HepG2 (cell line): ENCODE measurements around the gene TLR5. TPM values are rescaled to one million over a fixed set of nuclear protein-coding genes. Genes with fewer than 3 reads are reported as not detected.

Source experiments
- ASH2L ChIP-seq: fragments of 300-600, 200-600 bp; sonication (generic); IDR thresholded peaks from 2 replicates; pipeline ENCODE4 v1.7.0; 2017; ENCODE audit warnings: low read depth, mild to moderate bottlenecking, moderate library complexity, mixed read lengths, low read length; ENCODE audit not compliant: insufficient read length
- ETV6 ChIP-seq: sonication (generic); formaldehyde crosslinking; conservative IDR thresholded peaks from 2 replicates; pipeline ENCODE4 v1.4.0; 2020; ENCODE audit warnings: missing genetic modification reagents
- HHEX ChIP-seq: IDR thresholded peaks from 2 replicates; pipeline ENCODE4 v1.6.1; 2016; ENCODE audit warnings: control low read depth
- MEIS1 ChIP-seq: sonication (generic); formaldehyde crosslinking; IDR thresholded peaks from 2 replicates; pipeline ENCODE4 v1.9.0; 2021; ENCODE audit warnings: mild to moderate bottlenecking, missing genetic modification reagents, moderate library complexity, borderline replicate concordance
- MYNN ChIP-seq: sonication (generic); formaldehyde crosslinking; IDR thresholded peaks from 2 replicates; pipeline ENCODE4 v1.4.0; 2020; ENCODE audit warnings: mild to moderate bottlenecking, low read depth, missing genetic modification reagents
- MZF1 ChIP-seq: sonication (generic); formaldehyde crosslinking; IDR thresholded peaks from 2 replicates; pipeline ENCODE4 v1.8.1; 2023; ENCODE audit warnings: mild to moderate bottlenecking, missing genetic modification reagents, borderline replicate concordance
- NR3C1 ChIP-seq: sonication (generic); formaldehyde crosslinking; IDR thresholded peaks from 2 replicates; pipeline ENCODE4 v1.4.0; 2020; ENCODE audit warnings: missing genetic modification reagents
- PAF1 ChIP-seq: IDR thresholded peaks from 2 replicates; pipeline ENCODE4 v1.6.1; 2016; ENCODE audit warnings: missing genetic modification reagents, missing compliant biosample characterization
- PHF21A ChIP-seq: sonication (generic); formaldehyde crosslinking; IDR thresholded peaks from 2 replicates; pipeline ENCODE4 v1.5.0; 2020; ENCODE audit warnings: mild to moderate bottlenecking, missing genetic modification reagents
- SETDB1 ChIP-seq: sonication (generic); formaldehyde crosslinking; IDR thresholded peaks from 2 replicates; pipeline ENCODE4 v1.5.1; 2020; ENCODE audit warnings: missing genetic modification reagents, mild to moderate bottlenecking, borderline replicate concordance
- SRSF1 ChIP-seq: fragments of 200-400 bp; formaldehyde crosslinking; optimal IDR thresholded peaks from 2 replicates; pipeline ENCODE3; 2017; ENCODE audit warnings: mild to moderate bottlenecking, low read depth, low read length, moderate library complexity
- SRY ChIP-seq: sonication (generic); formaldehyde crosslinking; IDR thresholded peaks from 2 replicates; pipeline ENCODE4 v1.8.0; 2022; ENCODE audit warnings: mild to moderate bottlenecking, missing genetic modification reagents
- TARDBP ChIP-seq: sonication (generic); formaldehyde crosslinking; IDR thresholded peaks from 2 replicates; pipeline ENCODE4 v1.8.0; 2022; ENCODE audit warnings: mild to moderate bottlenecking, missing genetic modification reagents
- ZFYVE20 ChIP-seq: sonication (generic); formaldehyde crosslinking; IDR thresholded peaks from 2 replicates; pipeline ENCODE4 v1.8.0; 2023; ENCODE audit warnings: low read depth, mild to moderate bottlenecking, moderate library complexity, missing genetic modification reagents, borderline replicate concordance
- ZNF530 ChIP-seq: sonication (generic); formaldehyde crosslinking; IDR thresholded peaks from 2 replicates; pipeline ENCODE4 v1.5.0; 2020; ENCODE audit warnings: low read depth, mild to moderate bottlenecking, missing genetic modification reagents
- ZNF546 ChIP-seq: sonication (generic); formaldehyde crosslinking; conservative IDR thresholded peaks from 2 replicates; pipeline ENCODE4 v1.8.1; 2023; ENCODE audit warnings: mild to moderate bottlenecking, missing genetic modification reagents
- ZNF552 ChIP-seq: sonication (generic); formaldehyde crosslinking; IDR thresholded peaks from 2 replicates; pipeline ENCODE4 v1.9.0; 2022; ENCODE audit warnings: missing genetic modification reagents, mild to moderate bottlenecking, borderline replicate concordance
- ZNF570 ChIP-seq: sonication (generic); formaldehyde crosslinking; IDR thresholded peaks from 2 replicates; pipeline ENCODE4 v1.4.0; 2020; ENCODE audit warnings: mild to moderate bottlenecking, missing genetic modification reagents, borderline replicate concordance
- ZNF775 ChIP-seq: sonication (generic); formaldehyde crosslinking; IDR thresholded peaks from 2 replicates; pipeline ENCODE4 v1.4.0; 2020; ENCODE audit warnings: missing genetic modification reagents, mild to moderate bottlenecking, moderate library complexity, borderline replicate concordance
- polyA plus RNA-seq, 8 experiments: library from polyadenylated mRNA; depleted of rRNA in 3 of 8; stranded (reverse) in 7 of 8; unstranded in 1 of 8; fragments of >200 nt; fragmentation: Illumina TruSeq in 4 of 8; extraction: Trizol in 4 of 8; gene quantifications; 2 replicates each; pipeline versions ENCODE4 v1.2.1 to v1.2.3, GENCODE V29; 2011 to 2016; ENCODE audit warnings: low read depth in 4 of 8, missing spikeins in 1 of 8, mixed read lengths in 1 of 8; ENCODE audit not compliant: insufficient read depth in 1 of 8
- total RNA-seq, 5 experiments: library from RNA; depleted of rRNA; stranded (reverse); fragments of >200 nt; fragmentation: Illumina TruSeq; extraction: Trizol; gene quantifications; 2 replicates each; pipeline ENCODE4 v1.2.3, GENCODE V29; 2016; ENCODE audit warnings: low read depth in 1 of 5
- TF ChIP-seq, protein P1 (sequence below): sonication (generic); formaldehyde crosslinking; conservative IDR thresholded peaks from 2 replicates; pipeline ENCODE4 v1.8.0; 2022; ENCODE audit warnings: low read depth, missing genetic modification reagents
- TF ChIP-seq, protein P2 (sequence below): sonication (generic); formaldehyde crosslinking; IDR thresholded peaks from 2 replicates; pipeline ENCODE4 v1.4.0; 2020; ENCODE audit warnings: missing genetic modification reagents
- TF ChIP-seq, protein P3 (sequence below): sonication (generic); formaldehyde crosslinking; IDR thresholded peaks from 2 replicates; pipeline ENCODE4 v1.5.0; 2020; ENCODE audit warnings: missing genetic modification reagents

TLR5 gene
- total and polyA plus RNA-seq, 2 of the 13 experiments (the other 11 are each of a cell fraction or from before 2014, with no cell fraction given): not detected

DNA sequence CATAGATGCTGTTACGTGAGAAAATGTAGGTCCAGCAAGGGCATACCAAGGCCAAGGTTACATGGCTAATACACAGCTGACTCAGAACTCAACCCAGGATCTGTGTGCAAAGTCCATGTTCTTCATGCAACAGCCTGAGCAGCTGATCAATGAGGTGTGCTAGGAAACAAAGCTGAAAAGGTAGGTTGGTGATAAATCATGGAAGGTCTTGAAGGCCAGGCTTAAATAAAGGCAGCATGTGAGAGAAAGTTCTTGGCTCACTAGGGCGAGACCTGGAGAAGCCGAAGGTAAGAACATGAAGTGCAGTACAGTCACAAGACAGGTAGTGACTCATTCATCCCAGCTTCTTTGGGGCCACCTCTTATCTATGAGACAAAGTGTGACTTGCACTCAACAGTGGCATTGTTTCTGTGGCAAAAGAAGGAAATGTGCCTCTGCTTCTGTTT is 33.4 kb downstream of the TLR5 start (continued):
- no peak for TF ChIP-seq ZNF530 (CRISPR knock-in tag)
- TF ChIP-seq, protein P1, sequence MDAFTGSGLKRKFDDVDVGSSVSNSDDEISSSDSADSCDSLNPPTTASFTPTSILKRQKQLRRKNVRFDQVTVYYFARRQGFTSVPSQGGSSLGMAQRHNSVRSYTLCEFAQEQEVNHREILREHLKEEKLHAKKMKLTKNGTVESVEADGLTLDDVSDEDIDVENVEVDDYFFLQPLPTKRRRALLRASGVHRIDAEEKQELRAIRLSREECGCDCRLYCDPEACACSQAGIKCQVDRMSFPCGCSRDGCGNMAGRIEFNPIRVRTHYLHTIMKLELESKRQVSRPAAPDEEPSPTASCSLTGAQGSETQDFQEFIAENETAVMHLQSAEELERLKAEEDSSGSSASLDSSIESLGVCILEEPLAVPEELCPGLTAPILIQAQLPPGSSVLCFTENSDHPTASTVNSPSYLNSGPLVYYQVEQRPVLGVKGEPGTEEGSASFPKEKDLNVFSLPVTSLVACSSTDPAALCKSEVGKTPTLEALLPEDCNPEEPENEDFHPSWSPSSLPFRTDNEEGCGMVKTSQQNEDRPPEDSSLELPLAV (CRISPR knock-in tag): no peak
- no peak for TF ChIP-seq ZNF570 (CRISPR knock-in tag)
- peak; percentile 59 for TF ChIP-seq ASH2L
- no peak for TF ChIP-seq MYNN (CRISPR knock-in tag)
- TF ChIP-seq TARDBP (CRISPR knock-in tag): no peak
- peak; percentile 55; the same call in 1 of the 2 replicates for TF ChIP-seq HHEX (CRISPR knock-in tag)
- TF ChIP-seq PAF1 (CRISPR knock-in tag): no peak
- TF ChIP-seq MZF1 (CRISPR knock-in tag): no peak
- TF ChIP-seq, protein P2, sequence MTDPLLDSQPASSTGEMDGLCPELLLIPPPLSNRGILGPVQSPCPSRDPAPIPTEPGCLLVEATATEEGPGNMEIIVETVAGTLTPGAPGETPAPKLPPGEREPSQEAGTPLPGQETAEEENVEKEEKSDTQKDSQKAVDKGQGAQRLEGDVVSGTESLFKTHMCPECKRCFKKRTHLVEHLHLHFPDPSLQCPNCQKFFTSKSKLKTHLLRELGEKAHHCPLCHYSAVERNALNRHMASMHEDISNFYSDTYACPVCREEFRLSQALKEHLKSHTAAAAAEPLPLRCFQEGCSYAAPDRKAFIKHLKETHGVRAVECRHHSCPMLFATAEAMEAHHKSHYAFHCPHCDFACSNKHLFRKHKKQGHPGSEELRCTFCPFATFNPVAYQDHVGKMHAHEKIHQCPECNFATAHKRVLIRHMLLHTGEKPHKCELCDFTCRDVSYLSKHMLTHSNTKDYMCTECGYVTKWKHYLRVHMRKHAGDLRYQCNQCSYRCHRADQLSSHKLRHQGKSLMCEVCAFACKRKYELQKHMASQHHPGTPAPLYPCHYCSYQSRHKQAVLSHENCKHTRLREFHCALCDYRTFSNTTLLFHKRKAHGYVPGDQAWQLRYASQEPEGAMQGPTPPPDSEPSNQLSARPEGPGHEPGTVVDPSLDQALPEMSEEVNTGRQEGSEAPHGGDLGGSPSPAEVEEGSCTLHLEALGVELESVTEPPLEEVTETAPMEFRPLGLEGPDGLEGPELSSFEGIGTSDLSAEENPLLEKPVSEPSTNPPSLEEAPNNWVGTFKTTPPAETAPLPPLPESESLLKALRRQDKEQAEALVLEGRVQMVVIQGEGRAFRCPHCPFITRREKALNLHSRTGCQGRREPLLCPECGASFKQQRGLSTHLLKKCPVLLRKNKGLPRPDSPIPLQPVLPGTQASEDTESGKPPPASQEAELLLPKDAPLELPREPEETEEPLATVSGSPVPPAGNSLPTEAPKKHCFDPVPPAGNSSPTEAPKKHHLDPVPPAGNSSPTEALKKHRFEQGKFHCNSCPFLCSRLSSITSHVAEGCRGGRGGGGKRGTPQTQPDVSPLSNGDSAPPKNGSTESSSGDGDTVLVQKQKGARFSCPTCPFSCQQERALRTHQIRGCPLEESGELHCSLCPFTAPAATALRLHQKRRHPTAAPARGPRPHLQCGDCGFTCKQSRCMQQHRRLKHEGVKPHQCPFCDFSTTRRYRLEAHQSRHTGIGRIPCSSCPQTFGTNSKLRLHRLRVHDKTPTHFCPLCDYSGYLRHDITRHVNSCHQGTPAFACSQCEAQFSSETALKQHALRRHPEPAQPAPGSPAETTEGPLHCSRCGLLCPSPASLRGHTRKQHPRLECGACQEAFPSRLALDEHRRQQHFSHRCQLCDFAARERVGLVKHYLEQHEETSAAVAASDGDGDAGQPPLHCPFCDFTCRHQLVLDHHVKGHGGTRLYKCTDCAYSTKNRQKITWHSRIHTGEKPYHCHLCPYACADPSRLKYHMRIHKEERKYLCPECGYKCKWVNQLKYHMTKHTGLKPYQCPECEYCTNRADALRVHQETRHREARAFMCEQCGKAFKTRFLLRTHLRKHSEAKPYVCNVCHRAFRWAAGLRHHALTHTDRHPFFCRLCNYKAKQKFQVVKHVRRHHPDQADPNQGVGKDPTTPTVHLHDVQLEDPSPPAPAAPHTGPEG (CRISPR knock-in tag): no peak
- TF ChIP-seq ZNF552 (CRISPR knock-in tag): no peak
- TF ChIP-seq, protein P3, sequence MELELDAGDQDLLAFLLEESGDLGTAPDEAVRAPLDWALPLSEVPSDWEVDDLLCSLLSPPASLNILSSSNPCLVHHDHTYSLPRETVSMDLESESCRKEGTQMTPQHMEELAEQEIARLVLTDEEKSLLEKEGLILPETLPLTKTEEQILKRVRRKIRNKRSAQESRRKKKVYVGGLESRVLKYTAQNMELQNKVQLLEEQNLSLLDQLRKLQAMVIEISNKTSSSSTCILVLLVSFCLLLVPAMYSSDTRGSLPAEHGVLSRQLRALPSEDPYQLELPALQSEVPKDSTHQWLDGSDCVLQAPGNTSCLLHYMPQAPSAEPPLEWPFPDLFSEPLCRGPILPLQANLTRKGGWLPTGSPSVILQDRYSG: no peak
- no peak for TF ChIP-seq PHF21A (CRISPR knock-in tag)
- no peak for TF ChIP-seq ZNF546 (CRISPR knock-in tag)
- no peak for TF ChIP-seq SRSF1
- TF ChIP-seq SRY (CRISPR knock-in tag): no peak
- TF ChIP-seq MEIS1 (CRISPR knock-in tag): no peak
- TF ChIP-seq ZFYVE20: no peak
- TF ChIP-seq ETV6 (CRISPR knock-in tag): no peak
- TF ChIP-seq NR3C1 (CRISPR knock-in tag): no peak
- no peak for TF ChIP-seq ZNF775 (CRISPR knock-in tag)
- no peak for TF ChIP-seq SETDB1
